Breast epithelium (tissue), 4 donors: ENCODE results near the gene FAF1. TPM values are rescaled to one million over a fixed set of nuclear protein-coding genes. Genes with fewer than 3 reads are reported as not detected.

ENCODE experiments used
- DNase-seq, 2 donors: peaks; one replicate each; pipeline ENCODE4 v3.0.0-alpha.2; 2019; ENCODE audit warnings: low spot score in 2 of 2
- H3K27ac ChIP-seq, 2 donors: fragments of 200-600 bp; sonication (generic) in 1 of 2; one replicate each; pipeline ENCODE4 v1.5.1; 2016 to 2019; ENCODE audit warnings: mild to moderate bottlenecking in 1 of 2
- H3K27me3 ChIP-seq, 2 donors: fragments of 200-600 bp; sonication (generic) in 1 of 2; one replicate each; pipeline versions ENCODE4 v1.5.1 to v1.6.0; 2017 to 2019; ENCODE audit warnings: control low read depth in 1 of 2, mild to moderate bottlenecking in 1 of 2
- H3K36me3 ChIP-seq: fragments of 200-600 bp; one replicate; pipeline ENCODE4 v1.5.1; 2019
- H3K4me1 ChIP-seq, 2 donors: fragments of 200-600 bp; sonication (generic); one replicate each; pipeline ENCODE4 v1.5.1; 2016 to 2019; ENCODE audit warnings: control low read depth in 1 of 2
- H3K4me3 ChIP-seq, 3 donors: fragments of 200-600 bp; sonication (generic); 1 replicate in 2 of 3; 2 replicates in 1 of 3; pipeline ENCODE4 v1.5.1; 2016 to 2019; ENCODE audit warnings: mild to moderate bottlenecking in 3 of 3, moderate library complexity in 2 of 3
- H3K9me3 ChIP-seq, 2 donors: fragments of 200-600 bp; sonication (generic) in 1 of 2; one replicate each; pipeline ENCODE4 v1.5.1; 2016 to 2019; ENCODE audit warnings: control low read depth in 1 of 2
- POLR2A ChIP-seq: fragments of 450-650 bp; IDR thresholded peaks from one replicate; pipeline ENCODE4 v1.6.1; 2016; ENCODE audit warnings: antibody characterized with exemption, mild to moderate bottlenecking, moderate library complexity
- POLR2AphosphoS5 ChIP-seq, 3 donors: sonication (generic); formaldehyde crosslinking; IDR thresholded peaks; one replicate each; pipeline ENCODE4 v1.6.1; 2017; ENCODE audit warnings: antibody characterized with exemption in 3 of 3
- intact Hi-C: fragments of 100-400 bp; cut with DNase I; formaldehyde crosslinking; loops from one replicate; pipeline ENCODE4 v1.15.1; 2023; ENCODE audit warnings: low total_unique reads
- total RNA-seq, 3 donors: library from RNA; depleted of rRNA; stranded (reverse); fragments of >200 nt; gene quantifications; one replicate each; pipeline ENCODE4 v1.1.0, GENCODE V29; 2016
- TF ChIP-seq, protein P1 (sequence below), 3 donors: fragments of 450-650 bp; IDR thresholded peaks; one replicate each; pipeline ENCODE4 v1.5.1; 2016 to 2017; ENCODE audit warnings: antibody characterized with exemption in 3 of 3, mild to moderate bottlenecking in 3 of 3, moderate library complexity in 3 of 3

FAF1 gene
- total RNA-seq, 3 donors from 2014 or later, result 34.9 to 58.2 (median 42.0) TPM

DNA sequence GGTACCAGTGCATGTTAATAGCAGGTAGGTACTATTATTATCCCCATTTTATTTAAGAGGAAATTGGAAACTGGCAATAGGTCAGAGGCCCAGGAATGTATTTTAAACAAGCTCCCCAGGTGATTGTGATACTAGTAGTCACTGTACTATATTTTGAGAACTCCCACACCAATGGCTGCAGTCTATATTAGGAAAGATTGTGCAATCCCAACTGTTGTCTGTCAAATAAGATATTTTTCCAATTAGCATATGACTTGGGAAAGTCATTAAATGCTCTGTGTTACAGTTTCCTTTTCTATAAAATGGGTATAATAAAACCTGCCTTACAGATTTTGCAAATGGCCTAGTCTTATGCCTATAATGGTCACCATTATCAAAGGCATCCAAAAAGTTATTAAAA, 442.6 kb downstream of the FAF1 start:
- H3K9me3 ChIP-seq, result peaks cover 0 to 7% of the 10 kb centered on the region in 2 donors
- H3K27ac ChIP-seq, result no peak overlapping the region
- H3K4me3 ChIP-seq, result no peak overlapping the region
- DNase-seq, result no peak
- intact Hi-C loops, result no loop called here
- peaks cover 4% of the 10 kb centered on the region for H3K36me3 ChIP-seq
- no peaks in the 10 kb centered on the region for H3K27me3 ChIP-seq
- no peaks in the 10 kb centered on the region for H3K4me1 ChIP-seq
- TF ChIP-seq POLR2A (no peak), POLR2AphosphoS5 (IDR thresholded peaks at IDR 0.05) (no peak)
- TF ChIP-seq, protein P1, sequence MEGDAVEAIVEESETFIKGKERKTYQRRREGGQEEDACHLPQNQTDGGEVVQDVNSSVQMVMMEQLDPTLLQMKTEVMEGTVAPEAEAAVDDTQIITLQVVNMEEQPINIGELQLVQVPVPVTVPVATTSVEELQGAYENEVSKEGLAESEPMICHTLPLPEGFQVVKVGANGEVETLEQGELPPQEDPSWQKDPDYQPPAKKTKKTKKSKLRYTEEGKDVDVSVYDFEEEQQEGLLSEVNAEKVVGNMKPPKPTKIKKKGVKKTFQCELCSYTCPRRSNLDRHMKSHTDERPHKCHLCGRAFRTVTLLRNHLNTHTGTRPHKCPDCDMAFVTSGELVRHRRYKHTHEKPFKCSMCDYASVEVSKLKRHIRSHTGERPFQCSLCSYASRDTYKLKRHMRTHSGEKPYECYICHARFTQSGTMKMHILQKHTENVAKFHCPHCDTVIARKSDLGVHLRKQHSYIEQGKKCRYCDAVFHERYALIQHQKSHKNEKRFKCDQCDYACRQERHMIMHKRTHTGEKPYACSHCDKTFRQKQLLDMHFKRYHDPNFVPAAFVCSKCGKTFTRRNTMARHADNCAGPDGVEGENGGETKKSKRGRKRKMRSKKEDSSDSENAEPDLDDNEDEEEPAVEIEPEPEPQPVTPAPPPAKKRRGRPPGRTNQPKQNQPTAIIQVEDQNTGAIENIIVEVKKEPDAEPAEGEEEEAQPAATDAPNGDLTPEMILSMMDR (IDR thresholded peaks at IDR 0.05), result no peak

DNA sequence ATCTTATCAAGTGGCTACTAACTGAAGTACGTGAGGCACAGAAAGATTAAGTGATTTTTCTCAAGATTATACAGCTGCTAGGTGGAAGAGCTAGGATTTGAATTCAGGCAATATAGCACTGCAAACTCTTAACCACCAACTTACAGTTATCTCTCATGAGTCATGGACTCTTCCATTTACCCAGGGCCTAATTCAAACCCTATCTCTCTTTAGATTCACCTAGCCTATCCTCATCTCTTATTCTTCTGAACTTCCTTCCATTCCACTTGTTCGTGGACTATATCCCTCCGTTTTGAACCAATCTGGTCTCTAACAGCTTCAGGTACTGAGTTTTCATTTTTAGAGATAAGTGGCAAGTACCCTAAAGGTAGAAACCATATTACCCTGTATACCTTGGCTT, 444.0 kb downstream of the FAF1 start:
- Histone ChIP-seq H3K9me3 (peaks cover 0 to 7% of the 10 kb centered on the region in 2 donors), H3K4me1 (no peaks in the 10 kb centered on the region), H3K27me3 (no peaks in the 10 kb centered on the region), H3K27ac (no peak overlapping the region), H3K36me3 (peaks cover 4% of the 10 kb centered on the region), H3K4me3 (no peak overlapping the region)
- no peak for DNase-seq
- intact Hi-C loops, result no loop called here
- TF ChIP-seq POLR2AphosphoS5 (IDR thresholded peaks at IDR 0.05), result no peak
- TF ChIP-seq, protein P1 (IDR thresholded peaks at IDR 0.05), result no peak
- no peak for TF ChIP-seq POLR2A

DNA sequence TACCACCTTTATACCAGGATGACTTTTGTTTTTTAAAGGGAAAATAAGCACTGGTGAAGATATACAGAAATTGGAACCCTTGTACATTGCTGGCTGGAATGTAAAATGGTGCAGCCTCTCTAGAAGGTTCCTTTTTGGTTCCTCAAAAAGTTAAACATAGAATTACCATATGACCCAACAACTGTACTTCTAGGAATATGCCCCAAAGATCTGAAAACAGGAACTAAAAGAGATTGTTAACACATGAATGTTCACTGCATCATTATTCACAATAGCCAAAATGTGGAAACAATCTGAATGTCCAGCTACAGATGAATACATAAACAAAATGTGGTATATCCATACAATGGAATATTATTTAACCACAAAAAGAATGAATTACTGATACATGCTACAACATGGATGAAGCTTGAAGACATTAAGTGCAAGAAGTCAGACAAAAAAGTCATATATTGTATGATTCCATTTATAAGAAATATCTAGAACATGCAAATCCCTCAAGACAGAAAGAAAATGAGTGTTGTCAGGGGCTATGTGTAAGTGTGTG, 452.0 kb downstream of the FAF1 start:
- intact Hi-C loops, result no loop called here
- H3K36me3 ChIP-seq, result no peaks in the 10 kb centered on the region
- H3K9me3 ChIP-seq, result peaks cover 10 to 21% of the 10 kb centered on the region in 2 donors
- H3K4me3 ChIP-seq, result no peak overlapping the region
- no peak for DNase-seq
- no peaks in the 10 kb centered on the region for H3K27me3 ChIP-seq
- TF ChIP-seq POLR2A (no peak), POLR2AphosphoS5 (IDR thresholded peaks at IDR 0.05) (no peak)
- TF ChIP-seq, protein P1 (IDR thresholded peaks at IDR 0.05), result no peak
- H3K4me1 ChIP-seq, result no peaks in the 10 kb centered on the region
- H3K27ac ChIP-seq, result no peak overlapping the region

DNA sequence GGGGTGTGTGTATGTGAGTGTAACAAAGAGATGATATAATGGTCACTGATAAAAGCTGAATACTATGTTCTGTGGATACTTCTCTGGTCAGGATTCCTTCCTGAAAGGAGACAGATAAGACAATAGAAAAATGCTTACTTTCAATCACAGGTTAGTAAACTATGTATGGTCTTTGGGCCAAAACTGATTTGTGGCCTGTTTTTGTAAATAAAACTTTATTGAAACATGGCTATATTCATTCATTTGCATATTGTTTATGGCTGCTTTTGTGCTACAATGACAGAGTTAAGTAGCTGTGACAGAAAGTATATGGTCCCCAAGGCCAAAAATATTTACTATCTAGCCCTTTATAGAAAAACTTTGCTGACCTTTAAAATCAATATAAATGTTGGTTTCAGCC, 454.6 kb downstream of the FAF1 start:
- DNase-seq, result no peak
- no peaks in the 10 kb centered on the region for H3K27me3 ChIP-seq
- no peaks in the 10 kb centered on the region for H3K36me3 ChIP-seq
- no peaks in the 10 kb centered on the region for H3K4me1 ChIP-seq
- intact Hi-C loops, result no loop called here
- TF ChIP-seq POLR2AphosphoS5 (IDR thresholded peaks at IDR 0.05) (no peak), POLR2A (no peak)
- TF ChIP-seq, protein P1 (IDR thresholded peaks at IDR 0.05), result no peak
- H3K27ac ChIP-seq, result no peak overlapping the region
- H3K4me3 ChIP-seq, result no peak overlapping the region
- H3K9me3 ChIP-seq, result peaks cover 9 to 32% of the 10 kb centered on the region in 2 donors

- no peak overlapping the region for H3K27ac ChIP-seq
- H3K4me3 ChIP-seq, result no peak overlapping the region
- intact Hi-C loops, result no loop called here
- H3K9me3 ChIP-seq, result peaks cover 9 to 32% of the 10 kb centered on the region in 2 donors
- DNase-seq, result no peak
- H3K36me3 ChIP-seq, result no peaks in the 10 kb centered on the region
- no peaks in the 10 kb centered on the region for H3K27me3 ChIP-seq
- H3K4me1 ChIP-seq, result no peaks in the 10 kb centered on the region
- TF ChIP-seq POLR2AphosphoS5 (IDR thresholded peaks at IDR 0.05), result no peak
- TF ChIP-seq POLR2A, result no peak
- TF ChIP-seq, protein P1 (IDR thresholded peaks at IDR 0.05), result no peak
Observed at GRCh38 chr1:50503515-50503914, 456.6 kb downstream of the FAF1 start.
